GM19025 (cell line): ENCODE data around the gene KBTBD3.
"Not testable (repeated sequence)": the region's sequence is repeated elsewhere in the genome, so short reads cannot be mapped to it uniquely, and the experiment has no call there.

ENCODE experiments used
- ATAC-seq: cut with Tn5 transposase; IDR thresholded peaks from one replicate; pipeline ENCODE4 v1.9.1; 2021; ENCODE audit warnings: mild to moderate bottlenecking, low read depth, moderate library complexity; ENCODE audit not compliant: unreplicated experiment

KBTBD3 gene

DNA sequence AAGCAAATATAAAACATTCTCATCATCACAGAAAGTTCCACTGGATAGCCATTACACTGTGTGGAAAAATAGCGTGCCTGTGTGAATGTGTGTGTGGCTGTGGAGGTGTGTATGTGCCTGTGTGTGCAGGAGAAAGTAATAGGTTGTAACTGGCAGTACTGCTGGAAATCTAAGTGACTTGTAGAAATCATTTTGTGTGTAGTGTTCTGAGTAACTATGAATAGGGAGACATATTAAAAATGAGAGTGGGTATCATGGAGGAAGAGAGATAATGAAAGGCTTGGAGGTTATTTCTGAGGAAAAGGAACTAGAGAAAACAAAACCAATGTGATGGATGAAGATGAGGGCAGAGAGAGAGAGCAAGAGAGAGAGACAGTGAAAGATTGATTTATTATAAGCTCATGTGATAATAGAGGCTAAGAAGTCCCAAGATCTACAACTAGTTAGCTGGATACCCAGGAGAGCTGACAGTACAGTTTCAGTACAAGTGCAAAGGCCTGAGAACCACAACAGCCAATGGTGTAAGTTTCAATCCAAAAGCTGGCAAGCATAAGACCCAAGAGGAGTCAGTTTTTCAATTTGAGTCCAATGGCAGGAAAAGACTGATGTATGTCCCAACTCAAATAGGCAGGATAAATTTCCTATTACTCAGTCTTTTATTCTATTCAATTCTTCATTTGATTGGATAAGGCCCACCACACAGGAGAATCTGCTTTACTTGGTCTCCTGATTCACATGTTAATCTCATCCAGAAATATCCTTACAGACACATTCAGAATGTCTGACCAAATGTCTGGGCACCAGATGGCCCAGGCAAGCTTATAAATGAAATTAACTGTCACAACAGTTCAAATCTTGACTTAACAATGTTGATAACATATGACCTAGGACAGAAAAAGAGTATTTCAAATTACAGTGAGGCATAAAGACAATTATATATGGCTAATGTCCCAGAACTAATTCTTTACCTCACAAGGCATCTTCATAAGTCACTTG is 14.9 kb downstream of the KBTBD3 start:
- no peak for ATAC-seq

- ATAC-seq: no peak
These were observed 15.8 kb downstream of the KBTBD3 start for GRCh38 chr11:106061249-106061784.

DNA sequence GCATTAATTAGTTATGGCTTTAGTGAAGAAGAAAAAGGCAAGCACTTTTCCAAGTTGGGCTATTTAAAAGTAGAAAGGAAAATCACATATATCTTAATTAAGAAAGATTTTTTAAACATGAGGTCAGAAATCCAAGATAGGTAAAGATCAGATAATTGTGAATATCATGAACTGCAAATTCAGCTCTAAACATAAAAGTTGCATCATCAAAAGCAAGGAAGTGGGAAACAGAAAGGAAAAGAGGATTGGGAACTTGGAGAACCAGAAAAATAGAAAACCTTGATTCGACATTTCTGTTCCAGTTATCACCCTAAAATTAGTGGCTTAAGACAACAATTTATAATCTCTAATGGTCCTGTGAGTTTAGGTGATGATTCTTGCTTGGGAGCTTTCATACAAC is 17.5 kb downstream of the KBTBD3 start:
- ATAC-seq: no peak

GRCh38 chr11:106058377-106058776 is 18.8 kb downstream of the KBTBD3 start:
- not testable (repeated sequence) for ATAC-seq

DNA sequence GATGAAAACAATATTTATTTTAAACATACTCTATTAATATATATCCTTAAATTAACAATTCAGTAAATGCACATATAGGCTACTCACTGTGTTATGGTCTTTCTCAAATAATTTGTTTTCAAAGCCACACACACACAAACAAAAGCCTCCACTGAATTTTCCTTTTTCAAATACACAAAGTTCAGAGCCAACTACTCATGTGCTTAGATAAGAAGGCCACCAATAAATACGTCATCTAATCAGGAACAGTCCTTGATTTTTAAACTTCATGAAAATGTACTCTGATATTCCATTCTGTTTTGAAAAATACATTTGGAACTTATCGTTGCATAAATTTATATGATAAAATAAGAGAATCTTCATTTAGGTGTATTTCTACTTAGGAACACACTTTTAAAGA is 26.0 kb downstream of the KBTBD3 start:
- no peak for ATAC-seq

- no peak for ATAC-seq
These were observed 27.2 kb downstream of the KBTBD3 start for GRCh38 chr11:106049727-106050476.

- ATAC-seq: no peak
These were observed 29.5 kb downstream of the KBTBD3 start for GRCh38 chr11:106047631-106048030.

GRCh38 chr11:106043540-106043939 is 33.6 kb downstream of the KBTBD3 start:
- no peak for ATAC-seq

- ATAC-seq: no peak
These were observed 44.3 kb downstream of the KBTBD3 start for GRCh38 chr11:106032861-106033260.

DNA sequence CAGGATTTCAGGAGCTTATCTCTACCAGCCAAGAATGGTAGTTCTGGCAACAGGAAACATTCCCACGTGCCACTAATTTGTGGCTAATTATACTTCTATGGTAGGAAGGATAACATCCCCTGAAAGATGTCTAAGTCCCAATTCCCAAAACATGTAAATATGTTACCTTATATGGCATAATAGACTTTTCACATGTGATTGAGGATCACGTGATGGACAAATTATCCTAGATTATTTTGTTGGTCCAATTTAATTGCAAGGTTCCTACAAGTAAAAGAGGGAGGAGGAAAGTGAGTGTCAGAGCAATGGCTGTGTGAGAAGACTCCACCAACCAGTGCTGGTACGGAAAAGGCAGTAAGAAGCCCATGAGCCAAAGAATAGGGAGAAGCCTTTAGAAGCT is 45.2 kb downstream of the KBTBD3 start:
- no peak for ATAC-seq

- no peak for ATAC-seq
These were observed 45.8 kb downstream of the KBTBD3 start for GRCh38 chr11:106031202-106031810.

- ATAC-seq: no peak
These were observed 46.5 kb downstream of the KBTBD3 start for GRCh38 chr11:106030609-106031008.

DNA sequence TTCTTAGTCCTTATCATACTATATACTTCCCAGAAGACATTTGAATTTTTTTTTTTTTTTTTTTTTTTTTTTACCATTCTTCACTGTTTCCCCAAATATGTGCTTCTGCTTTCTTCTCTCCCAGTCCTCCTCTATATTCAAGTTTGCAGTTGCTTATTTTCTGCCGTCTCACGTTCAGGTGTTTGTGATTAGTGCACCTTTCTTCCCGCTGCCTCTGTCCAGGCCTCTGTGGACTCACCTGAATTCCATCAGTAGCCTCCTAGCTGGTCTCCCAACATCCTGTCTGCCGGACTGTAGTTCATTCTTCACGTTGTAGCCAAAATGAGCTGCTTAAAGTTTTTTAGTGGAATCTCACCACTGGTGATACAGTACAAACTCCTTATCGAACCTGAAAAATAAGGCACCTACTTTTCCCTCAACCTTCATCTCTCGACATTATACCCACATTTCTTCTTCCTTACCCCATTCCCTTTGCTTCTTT is 54.3 kb downstream of the KBTBD3 start:
- no peak for ATAC-seq

DNA sequence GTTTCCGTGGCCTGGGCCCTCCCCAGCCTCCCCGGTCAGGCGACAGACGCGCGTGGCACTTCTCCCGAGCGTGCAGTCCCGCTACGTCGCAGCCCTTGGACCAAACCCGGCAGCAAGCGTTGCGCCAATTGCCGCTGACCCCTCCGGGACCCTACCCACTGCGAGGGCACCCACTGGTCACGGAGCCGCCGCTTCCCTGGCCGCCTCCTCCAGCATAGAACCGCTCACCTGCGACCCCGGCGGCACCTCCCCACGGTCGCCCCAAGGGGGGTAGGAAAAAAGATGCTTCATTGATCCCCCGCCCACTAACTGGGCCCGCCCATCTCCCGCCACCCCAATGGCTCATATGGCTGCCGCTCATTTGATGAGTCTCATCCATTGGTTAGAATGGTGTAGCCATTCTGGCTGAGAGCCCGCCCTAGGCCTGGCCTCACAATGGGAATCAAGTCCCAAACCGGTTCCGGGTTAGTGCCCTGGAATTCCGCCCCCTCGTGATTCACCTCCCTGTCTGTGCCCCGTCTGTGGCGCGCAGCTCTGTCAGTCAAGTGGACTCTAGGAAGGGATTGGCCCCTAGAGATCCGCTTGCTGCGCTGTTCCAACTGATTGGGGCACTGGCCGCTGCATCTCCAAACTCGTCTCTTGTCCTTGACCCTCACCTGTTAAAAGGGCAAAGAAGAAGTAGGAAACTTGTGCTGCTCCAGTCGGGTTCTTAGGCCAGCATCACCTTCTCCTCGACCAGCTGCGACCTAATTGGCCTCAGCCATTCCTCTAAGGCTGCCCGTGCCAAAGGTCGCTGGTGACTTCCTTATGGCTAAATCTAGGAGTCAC is 55.0 kb downstream of the KBTBD3 start, which contains the start of gene MSANTD4:
TSS of gene MSANTD4 (minus strand) at position 274 of the 828 bp plus-strand sequence. CDS start 11,323 bp downstream, outside the sequence.
- peak; percentile 96 for ATAC-seq

DNA sequence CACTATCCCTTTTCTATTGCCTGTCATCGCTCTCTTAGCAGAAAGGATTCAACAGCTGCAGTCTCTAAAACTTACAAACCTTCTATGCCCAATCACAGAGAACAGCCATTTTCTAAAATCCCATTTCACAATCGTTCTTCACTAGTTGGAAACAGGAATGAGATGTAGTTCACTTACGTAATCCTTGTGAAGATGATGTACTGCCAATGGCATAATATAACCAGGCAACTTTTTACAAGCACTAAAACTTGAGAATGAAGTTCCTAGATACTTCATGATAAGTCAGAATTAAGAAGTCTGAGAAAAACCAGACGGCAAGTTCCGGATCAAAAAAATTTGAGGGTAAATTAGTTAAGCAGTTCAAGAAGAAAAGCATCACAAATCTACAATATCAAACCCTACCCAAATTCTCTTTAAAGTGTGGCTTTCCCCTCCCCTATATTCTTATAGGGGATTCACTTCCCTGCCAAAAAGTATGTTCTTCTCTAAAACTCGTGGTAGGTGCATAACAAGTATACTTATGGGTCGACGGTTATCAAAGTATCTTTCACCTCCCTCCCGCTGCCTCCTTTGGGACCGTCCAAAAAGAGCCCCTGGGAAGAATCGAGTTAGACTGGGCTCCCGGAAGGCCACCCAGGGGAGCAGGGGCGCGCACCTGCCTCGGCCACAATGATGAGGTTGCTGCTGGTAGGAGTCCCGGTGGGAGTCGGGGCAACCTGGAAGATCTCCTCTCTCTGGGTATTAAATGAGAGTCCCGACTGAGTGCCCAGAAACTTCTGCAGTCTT is 55.8 kb downstream of the KBTBD3 start:
- ATAC-seq: peak; percentile 3

GRCh38 chr11:106017093-106017492 is 60.1 kb downstream of the KBTBD3 start:
- no peak for ATAC-seq

DNA sequence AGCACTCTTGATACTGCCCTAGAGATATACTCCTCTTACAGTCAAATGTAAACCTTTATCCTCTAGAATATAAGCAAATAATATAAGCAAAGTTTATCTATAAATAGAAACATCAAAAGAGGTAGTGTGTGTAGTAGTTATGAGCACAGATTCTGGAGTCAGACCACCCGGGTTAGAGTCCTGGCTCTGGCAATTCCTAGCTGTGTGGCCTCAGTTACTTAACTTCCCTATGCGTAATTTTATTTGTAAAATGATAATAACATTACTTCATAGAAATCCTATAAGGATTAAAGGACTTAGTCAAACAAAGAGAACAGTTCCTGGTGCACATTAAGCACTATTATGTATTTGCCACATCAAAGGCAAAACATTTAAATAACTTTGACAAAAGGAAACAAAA is 62.1 kb downstream of the KBTBD3 start:
- no peak for ATAC-seq

- ATAC-seq: no peak
These were observed 62.5 kb downstream of the KBTBD3 start for GRCh38 chr11:106014620-106015019.

DNA sequence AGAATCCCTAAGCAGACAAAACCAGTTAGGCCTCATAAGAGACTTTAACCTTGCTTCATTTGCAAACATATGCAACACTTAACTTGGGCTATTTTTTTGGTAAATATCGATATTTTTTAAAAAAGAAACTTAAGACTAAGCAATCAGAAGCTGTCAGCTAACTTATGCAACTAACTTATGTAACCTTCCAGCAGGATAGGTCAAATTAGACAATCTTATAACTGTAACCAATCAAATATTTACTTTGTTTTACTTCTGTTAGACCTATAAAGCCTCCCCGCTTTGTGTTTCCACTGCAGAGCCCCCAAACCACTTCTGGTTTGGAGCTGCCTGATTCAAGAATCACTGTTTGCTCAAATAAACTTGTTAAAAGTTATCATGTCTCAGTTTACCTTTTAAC is 63.1 kb downstream of the KBTBD3 start:
- ATAC-seq: no peak
